Fibroblast of lung (primary cell): ENCODE data around the gene PLEKHG7.

ENCODE experiments used
- CTCF ChIP-seq, 2 donors: IDR thresholded peaks in 1 of 2; conservative IDR thresholded peaks in 1 of 2; 1 replicate in 1 of 2; 2 replicates in 1 of 2; pipeline ENCODE4 v1.5.1; 2011 to 2012; ENCODE audit warnings: low read length in 2 of 2, control low read depth in 1 of 2, inconsistent platforms in 1 of 2, low read depth in 1 of 2, mild to moderate bottlenecking in 1 of 2
- EZH2 ChIP-seq: IDR thresholded peaks from 2 replicates; pipeline ENCODE4 v1.5.1; 2012; ENCODE audit warnings: low read length, control low read depth, mild to moderate bottlenecking; ENCODE audit errors: missing control alignments

GRCh38 chr12:92702754-92703679, at the start of gene PLEKHG7:
- TF ChIP-seq CTCF (conservative IDR thresholded peaks at IDR 0.05 in 1 of 2, IDR thresholded peaks at IDR 0.05 in 1 of 2; ENCODE audit: low read depth in 1 of 2, low read length in 2 of 2) (no peak), EZH2 (no peak)
